Tibial nerve (tissue), 4 donors: Measurements from ENCODE around the gene ELOF1.

Source experiments
- EP300 ChIP-seq, 2 donors: sonication (generic); formaldehyde crosslinking; IDR thresholded peaks; one replicate each; pipeline ENCODE4 v1.6.1; 2017; ENCODE audit warnings: antibody characterized with exemption in 2 of 2, mild to moderate bottlenecking in 1 of 2
- POLR2A ChIP-seq, 2 donors: fragments of 450-650 bp; IDR thresholded peaks; one replicate each; pipeline ENCODE4 v1.6.1; 2017; ENCODE audit warnings: antibody characterized with exemption in 2 of 2, mild to moderate bottlenecking in 2 of 2, moderate library complexity in 2 of 2
- TF ChIP-seq, protein P1 (sequence below), 5 experiments: fragments of 200-600 bp in 3 of 5; fragments of 450-650 bp in 2 of 5; sonication (generic) in 3 of 5; IDR thresholded peaks; one replicate each; pipeline ENCODE4 v1.5.1; 2016 to 2019; ENCODE audit warnings: antibody characterized with exemption in 5 of 5, mild to moderate bottlenecking in 3 of 5, moderate library complexity in 2 of 5

DNA sequence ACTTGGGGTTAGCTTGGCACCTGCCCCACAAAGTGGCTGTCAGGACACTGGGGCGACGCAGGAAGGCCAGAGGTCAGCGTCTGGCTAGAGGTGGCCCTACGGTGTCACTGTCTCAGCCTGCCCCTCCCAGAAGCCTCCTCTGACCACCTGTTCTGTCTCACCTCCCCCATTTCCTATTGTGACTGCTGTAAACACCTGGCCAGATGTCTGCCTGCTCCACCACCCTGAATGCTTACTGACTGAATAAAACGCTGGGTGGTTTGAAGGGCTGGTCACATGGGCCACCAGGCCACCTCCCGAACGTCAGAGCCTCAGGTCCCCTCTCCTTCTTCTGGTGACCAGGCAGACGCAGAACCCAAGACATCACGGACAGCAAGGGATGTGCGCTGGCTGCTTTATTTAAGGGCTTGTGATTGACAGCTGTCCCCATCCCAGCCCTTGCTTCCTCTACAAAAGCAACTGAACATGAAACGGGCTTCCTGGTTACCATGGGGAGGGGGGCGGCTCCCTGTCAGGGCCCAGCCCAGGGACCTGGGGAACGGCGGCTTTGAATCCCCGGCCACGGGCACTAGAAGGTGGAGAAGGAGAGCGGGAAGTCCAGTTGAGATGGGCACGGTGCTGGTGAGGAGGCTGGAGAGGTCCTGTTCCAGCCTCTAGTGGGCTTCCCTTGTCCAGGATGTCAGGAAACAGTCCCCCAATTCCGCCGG is 6.2 kb downstream of the ELOF1 start:
- TF ChIP-seq, protein P1, sequence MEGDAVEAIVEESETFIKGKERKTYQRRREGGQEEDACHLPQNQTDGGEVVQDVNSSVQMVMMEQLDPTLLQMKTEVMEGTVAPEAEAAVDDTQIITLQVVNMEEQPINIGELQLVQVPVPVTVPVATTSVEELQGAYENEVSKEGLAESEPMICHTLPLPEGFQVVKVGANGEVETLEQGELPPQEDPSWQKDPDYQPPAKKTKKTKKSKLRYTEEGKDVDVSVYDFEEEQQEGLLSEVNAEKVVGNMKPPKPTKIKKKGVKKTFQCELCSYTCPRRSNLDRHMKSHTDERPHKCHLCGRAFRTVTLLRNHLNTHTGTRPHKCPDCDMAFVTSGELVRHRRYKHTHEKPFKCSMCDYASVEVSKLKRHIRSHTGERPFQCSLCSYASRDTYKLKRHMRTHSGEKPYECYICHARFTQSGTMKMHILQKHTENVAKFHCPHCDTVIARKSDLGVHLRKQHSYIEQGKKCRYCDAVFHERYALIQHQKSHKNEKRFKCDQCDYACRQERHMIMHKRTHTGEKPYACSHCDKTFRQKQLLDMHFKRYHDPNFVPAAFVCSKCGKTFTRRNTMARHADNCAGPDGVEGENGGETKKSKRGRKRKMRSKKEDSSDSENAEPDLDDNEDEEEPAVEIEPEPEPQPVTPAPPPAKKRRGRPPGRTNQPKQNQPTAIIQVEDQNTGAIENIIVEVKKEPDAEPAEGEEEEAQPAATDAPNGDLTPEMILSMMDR (IDR thresholded peaks at IDR 0.05) = no peak
- TF ChIP-seq EP300 (IDR thresholded peaks at IDR 0.05) (no peak), POLR2A (IDR thresholded peaks at IDR 0.05) (no peak)
